Esophagus squamous epithelium (tissue), 5 donors: ENCODE data around the gene PHACTR1. TPM values are rescaled to one million over a fixed set of nuclear protein-coding genes. Genes with fewer than 3 reads are reported as not detected.

ENCODE experiments used
- DNase-seq: peaks from one replicate; lab custom pipeline; 2025; lab: John Stamatoyannopoulos, UW
- H3K27ac ChIP-seq, 4 donors: fragments of 200-600 bp; sonication (generic); one replicate each; pipeline ENCODE4 v1.5.1; 2016 to 2019; ENCODE audit warnings: mild to moderate bottlenecking in 1 of 4
- H3K27me3 ChIP-seq, 4 donors: fragments of 200-600 bp; sonication (generic); 1 replicate in 3 of 4; 2 replicates in 1 of 4; pipeline versions ENCODE4 v1.5.1 to v1.6.0; 2017 to 2021; ENCODE audit warnings: antibody characterized with exemption in 1 of 4
- H3K36me3 ChIP-seq, 3 donors: fragments of 200-600 bp; sonication (generic); one replicate each; pipeline ENCODE4 v1.5.1; 2016 to 2019
- H3K4me1 ChIP-seq, 3 donors: fragments of 200-600 bp; sonication (generic); one replicate each; pipeline ENCODE4 v1.5.1; 2017 to 2019
- H3K4me3 ChIP-seq, 4 donors: fragments of 200-600 bp; sonication (generic); 1 replicate in 3 of 4; 2 replicates in 1 of 4; pipeline ENCODE4 v1.5.1; 2016 to 2019; ENCODE audit warnings: mild to moderate bottlenecking in 2 of 4, moderate library complexity in 1 of 4
- H3K9me3 ChIP-seq, 3 donors: fragments of 200-600 bp; sonication (generic); one replicate each; pipeline ENCODE4 v1.5.1; 2016 to 2019
- POLR2A ChIP-seq, 4 donors: fragments of 450-650 bp; IDR thresholded peaks; one replicate each; pipeline ENCODE4 v1.6.1; 2017; ENCODE audit warnings: antibody characterized with exemption in 4 of 4, mild to moderate bottlenecking in 4 of 4, moderate library complexity in 3 of 4
- WGBS, 2 donors: methylation state at CpG; one replicate each; pipeline ENCODE4 v1.1.5; 2018; 5-methylcytosine and 5-hydroxymethylcytosine counted together
- intact Hi-C: fragments of 100-400 bp; cut with DNase I; formaldehyde crosslinking; loops from one replicate; pipeline ENCODE4 v1.15.0; 2022
- total RNA-seq, 4 donors: library from RNA; depleted of rRNA; stranded (reverse); fragments of >200 nt; gene quantifications; one replicate each; pipeline ENCODE4 v1.1.0, GENCODE V29; 2016
- TF ChIP-seq, protein P1 (sequence below), 6 experiments: fragments of 450-650 bp in 4 of 6; fragments of 200-600 bp in 2 of 6; sonication (generic) in 2 of 6; IDR thresholded peaks; one replicate each; pipeline ENCODE4 v1.5.1; 2016 to 2019; ENCODE audit warnings: antibody characterized with exemption in 6 of 6, mild to moderate bottlenecking in 4 of 6, moderate library complexity in 4 of 6
- donor health status: DM: yes; HTN: yes; CAD: no.

The PHACTR1 gene
- total RNA-seq, 4 donors from 2014 or later: 1.5 to 7.2 (median 4.5) TPM

DNA sequence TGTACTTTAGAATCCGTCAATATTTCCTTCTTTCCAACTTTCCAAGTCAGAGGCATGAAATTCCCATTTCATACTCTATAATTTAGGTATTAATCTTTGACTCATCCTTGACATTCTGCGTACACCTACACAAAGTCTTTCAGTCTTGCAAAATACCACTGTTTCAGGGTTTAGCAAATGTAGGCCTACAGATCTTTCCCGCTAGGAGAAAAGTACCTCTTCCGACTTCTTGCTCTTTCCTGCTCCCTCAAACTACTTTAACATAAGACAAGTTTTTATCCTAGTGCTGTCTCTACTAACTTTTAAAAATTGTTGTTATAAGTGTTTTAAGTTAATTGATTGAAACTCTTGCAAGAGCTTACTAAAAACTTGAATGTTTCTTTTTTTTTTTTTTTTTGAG is 18.3 kb upstream of the PHACTR1 start:
- intact Hi-C loops: no loop called here
- Histone ChIP-seq H3K4me3 (no peak overlapping the region), H3K4me1 (no peaks in the 10 kb centered on the region), H3K27me3 (peaks cover 0 to 32% (median 0%) of the 10 kb centered on the region in 4 donors), H3K27ac (no peak overlapping the region), H3K36me3 (no peaks in the 10 kb centered on the region), H3K9me3 (no peaks in the 10 kb centered on the region)
- no peak for DNase-seq
- TF ChIP-seq POLR2A (IDR thresholded peaks at IDR 0.05): no peak
- TF ChIP-seq, protein P1, sequence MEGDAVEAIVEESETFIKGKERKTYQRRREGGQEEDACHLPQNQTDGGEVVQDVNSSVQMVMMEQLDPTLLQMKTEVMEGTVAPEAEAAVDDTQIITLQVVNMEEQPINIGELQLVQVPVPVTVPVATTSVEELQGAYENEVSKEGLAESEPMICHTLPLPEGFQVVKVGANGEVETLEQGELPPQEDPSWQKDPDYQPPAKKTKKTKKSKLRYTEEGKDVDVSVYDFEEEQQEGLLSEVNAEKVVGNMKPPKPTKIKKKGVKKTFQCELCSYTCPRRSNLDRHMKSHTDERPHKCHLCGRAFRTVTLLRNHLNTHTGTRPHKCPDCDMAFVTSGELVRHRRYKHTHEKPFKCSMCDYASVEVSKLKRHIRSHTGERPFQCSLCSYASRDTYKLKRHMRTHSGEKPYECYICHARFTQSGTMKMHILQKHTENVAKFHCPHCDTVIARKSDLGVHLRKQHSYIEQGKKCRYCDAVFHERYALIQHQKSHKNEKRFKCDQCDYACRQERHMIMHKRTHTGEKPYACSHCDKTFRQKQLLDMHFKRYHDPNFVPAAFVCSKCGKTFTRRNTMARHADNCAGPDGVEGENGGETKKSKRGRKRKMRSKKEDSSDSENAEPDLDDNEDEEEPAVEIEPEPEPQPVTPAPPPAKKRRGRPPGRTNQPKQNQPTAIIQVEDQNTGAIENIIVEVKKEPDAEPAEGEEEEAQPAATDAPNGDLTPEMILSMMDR (IDR thresholded peaks at IDR 0.05): no peak
- 84 to 86% methylated on average over 4 of the region's 4 CpGs for WGBS, 2 donors

DNA sequence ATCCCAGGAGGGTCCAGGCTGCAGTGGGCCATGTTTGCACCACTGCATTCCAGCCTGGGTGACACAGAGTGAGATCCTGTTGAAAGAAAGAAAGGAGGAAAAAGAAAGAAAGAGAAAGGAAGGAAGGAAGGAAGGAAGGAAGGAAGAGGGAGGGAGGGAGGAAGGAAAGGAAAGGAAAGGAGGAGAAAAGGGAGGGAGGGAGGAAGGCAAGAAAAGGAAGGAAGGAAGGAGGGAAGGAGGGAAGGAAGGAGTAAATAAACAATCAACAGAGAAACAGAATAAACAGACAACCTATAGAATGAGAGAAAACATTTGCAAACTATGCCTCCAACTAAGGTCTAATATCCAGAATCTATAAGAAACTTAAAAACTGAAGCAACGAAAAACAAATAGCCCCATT is 11.6 kb upstream of the PHACTR1 start:
- Histone ChIP-seq H3K36me3 (no peaks in the 10 kb centered on the region), H3K4me3 (no peak overlapping the region), H3K27ac (no peak overlapping the region), H3K4me1 (no peaks in the 10 kb centered on the region), H3K27me3 (peaks cover 0 to 42% (median 0%) of the 10 kb centered on the region in 4 donors), H3K9me3 (no peaks in the 10 kb centered on the region)
- no peak for DNase-seq
- intact Hi-C loops: no loop called here
- TF ChIP-seq, protein P1 (IDR thresholded peaks at IDR 0.05): no peak
- no peak for TF ChIP-seq POLR2A (IDR thresholded peaks at IDR 0.05)
- 53 to 84% methylated on average over 1 of the region's 1 CpG for WGBS, 2 donors

DNA sequence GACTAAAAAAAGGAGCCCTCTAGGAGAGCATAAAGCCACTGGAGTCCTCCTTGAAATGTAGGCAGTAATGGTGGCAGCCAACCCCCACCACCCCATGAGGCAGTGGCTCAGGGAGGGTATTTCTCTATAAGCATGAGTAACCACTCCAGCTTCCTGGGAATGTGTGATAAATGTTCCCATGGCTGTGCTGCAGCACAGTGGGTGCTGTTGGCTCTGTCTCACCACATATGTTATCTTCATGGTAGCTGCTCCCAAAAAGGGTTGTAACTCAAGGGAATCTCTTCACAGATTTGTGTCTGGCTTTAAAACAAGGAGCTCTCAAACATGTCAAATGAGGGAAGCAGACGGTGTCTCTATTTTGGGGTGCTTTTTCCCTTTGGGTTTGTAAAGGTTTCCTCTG is 7.5 kb upstream of the PHACTR1 start:
- Histone ChIP-seq H3K9me3 (no peaks in the 10 kb centered on the region), H3K4me3 (no peak overlapping the region), H3K27me3 (peaks cover 0 to 39% (median 0%) of the 10 kb centered on the region in 4 donors), H3K4me1 (no peaks in the 10 kb centered on the region), H3K27ac (no peak overlapping the region), H3K36me3 (no peaks in the 10 kb centered on the region)
- intact Hi-C loops: no loop called here
- WGBS, 2 donors: 50 to 75% methylated on average over 1 of the region's 1 CpG
- no peak for DNase-seq
- TF ChIP-seq, protein P1 (IDR thresholded peaks at IDR 0.05): no peak
- no peak for TF ChIP-seq POLR2A (IDR thresholded peaks at IDR 0.05)

DNA sequence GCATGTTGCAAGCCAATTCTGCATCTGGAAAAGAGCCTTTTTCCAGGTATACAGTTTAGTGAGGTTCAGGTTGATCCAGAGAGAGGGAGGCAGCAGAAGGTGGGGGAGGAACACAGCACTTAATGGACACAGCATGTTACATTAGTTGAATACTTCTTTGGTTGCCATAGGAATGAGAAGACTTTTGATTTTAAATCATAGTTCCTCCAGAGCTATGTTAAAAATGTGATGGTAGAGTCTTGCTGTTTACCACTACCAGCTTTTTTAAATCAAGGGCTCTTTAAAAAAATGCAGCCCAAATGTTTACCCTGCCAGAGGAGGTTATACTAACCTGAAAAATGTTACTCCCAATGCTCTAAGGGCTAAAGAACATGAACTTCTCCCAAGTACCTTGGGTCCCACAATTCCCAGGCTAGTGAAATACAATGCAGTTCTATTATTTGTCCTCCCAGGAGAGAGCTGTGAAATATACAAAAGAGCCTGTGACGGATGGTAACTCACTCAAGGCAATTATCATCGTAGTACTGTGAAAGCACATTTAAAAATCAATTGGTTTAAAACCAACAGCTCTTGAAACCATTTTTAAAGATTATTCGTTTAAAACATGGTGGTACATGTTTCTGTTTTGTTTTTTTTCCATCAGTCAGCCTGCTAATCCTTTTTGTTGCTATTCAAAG is 6.9 kb upstream of the PHACTR1 start:
- H3K27me3 ChIP-seq: peaks cover 0 to 41% (median 0%) of the 10 kb centered on the region in 4 donors
- TF ChIP-seq, protein P1 (IDR thresholded peaks at IDR 0.05): no peak
- no peak for TF ChIP-seq POLR2A (IDR thresholded peaks at IDR 0.05)
- no peaks in the 10 kb centered on the region for H3K9me3 ChIP-seq
- DNase-seq: no peak
- no peak overlapping the region for H3K4me3 ChIP-seq
- WGBS, 2 donors: 22 to 39% methylated on average over 3 of the region's 3 CpGs
- intact Hi-C loops: no loop called here
- no peaks in the 10 kb centered on the region for H3K36me3 ChIP-seq
- no peak overlapping the region for H3K27ac ChIP-seq
- no peaks in the 10 kb centered on the region for H3K4me1 ChIP-seq

DNA sequence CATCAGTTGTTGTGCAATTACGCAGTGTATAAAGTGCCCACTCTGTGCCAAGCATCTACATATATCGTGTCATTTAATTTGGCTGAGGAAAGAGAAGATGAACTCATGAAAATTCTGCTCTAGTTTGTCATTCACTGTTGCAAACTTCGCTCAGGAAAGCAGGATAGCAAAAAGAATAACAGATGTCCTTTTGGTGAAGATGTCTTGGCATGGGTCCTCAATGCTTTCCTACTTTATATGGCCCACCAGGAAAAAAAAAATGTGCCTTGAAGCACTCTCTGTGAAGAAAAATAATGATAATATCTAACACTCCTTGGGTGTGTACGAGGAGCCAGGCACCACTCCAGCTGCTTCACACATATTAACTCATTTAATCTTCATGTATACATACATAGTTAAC is 5.6 kb upstream of the PHACTR1 start:
- intact Hi-C loops: no loop called here
- Histone ChIP-seq H3K4me3 (no peak overlapping the region), H3K4me1 (no peaks in the 10 kb centered on the region), H3K9me3 (no peaks in the 10 kb centered on the region), H3K27ac (no peak overlapping the region), H3K36me3 (no peaks in the 10 kb centered on the region), H3K27me3 (peaks cover 0 to 53% (median 0%) of the 10 kb centered on the region in 4 donors)
- WGBS, 2 donors: 55 to 63% methylated on average over 4 of the region's 4 CpGs
- DNase-seq: no peak
- TF ChIP-seq, protein P1 (IDR thresholded peaks at IDR 0.05): no peak
- no peak for TF ChIP-seq POLR2A (IDR thresholded peaks at IDR 0.05)
